MCF 10A (cell line): ENCODE results near the gene SMIM32. TPM values are rescaled to one million over a fixed set of nuclear protein-coding genes. Genes with fewer than 3 reads are reported as not detected.

ENCODE experiments used
- BruUV-seq: library from RNA; stranded (reverse); fragments of 400-500 nt; replicated peaks from 2 replicates; lab custom pipeline; 2021; lab: Mats Ljungman, UMichigan
- CTCF ChIA-PET: fragments of 300-600 bp; sonication (Branson Sonifier 250); formaldehyde crosslinking; extraction: SDS; loops from one replicate; lab custom pipeline; 2021; ENCODE audit warnings: antibody characterized with exemption, inconsistent platforms; lab: Yijun Ruan, JAX
- POLR2A ChIA-PET: fragments of 300-600, 350-650 bp; sonication (Branson Sonifier 250); formaldehyde crosslinking; extraction: SDS; loops from one replicate; lab custom pipeline; 2020; ENCODE audit warnings: antibody characterized with exemption, inconsistent platforms; lab: Yijun Ruan, JAX
- DNase-seq: peaks from one replicate; pipeline ENCODE4 v3.0.0-alpha.2; 2018; ENCODE audit not compliant: unreplicated experiment
- H3K27ac Mint-ChIP-seq: one replicate; pipeline ENCODE4 v1.8.0; 2022; ENCODE audit warnings: mild to moderate bottlenecking, low read depth, mixed read lengths; ENCODE audit not compliant: unreplicated experiment
- H3K27me3 Mint-ChIP-seq: one replicate; pipeline ENCODE4 v1.8.0; 2022; ENCODE audit warnings: mixed read lengths; ENCODE audit not compliant: insufficient read depth, unreplicated experiment
- H3K36me3 Mint-ChIP-seq: one replicate; pipeline ENCODE4 v1.8.0; 2022; ENCODE audit warnings: mild to moderate bottlenecking, moderate library complexity, mixed read lengths; ENCODE audit not compliant: insufficient read depth, unreplicated experiment
- H3K4me1 Mint-ChIP-seq: one replicate; pipeline ENCODE4 v1.8.0; 2022; ENCODE audit warnings: mixed read lengths; ENCODE audit not compliant: insufficient read depth, unreplicated experiment
- H3K4me3 Mint-ChIP-seq: one replicate; pipeline ENCODE4 v1.8.0; 2022; ENCODE audit warnings: mild to moderate bottlenecking, moderate library complexity, mixed read lengths; ENCODE audit not compliant: unreplicated experiment
- H3K9me3 Mint-ChIP-seq: one replicate; pipeline ENCODE4 v1.8.0; 2022; ENCODE audit warnings: mixed read lengths; ENCODE audit not compliant: unreplicated experiment
- intact Hi-C: fragments of 100-400 bp; cut with micrococcal nuclease; formaldehyde crosslinking; loops from 2 replicates; pipeline ENCODE4 v1.14.1; 2022
- total RNA-seq: library from RNA; stranded (reverse); gene quantifications from 2 replicates; pipeline ENCODE4 v1.2.3, GENCODE V29; 2022
- TF ChIP-seq, protein P1 (sequence below): fragments of 200-600 bp; IDR thresholded peaks from one replicate; pipeline ENCODE4 v1.8.0; 2022; ENCODE audit warnings: antibody characterized with exemption, mild to moderate bottlenecking; ENCODE audit not compliant: unreplicated experiment

Gene SMIM32
- total RNA-seq, 1 experiment from 2014 or later, result not detected

DNA sequence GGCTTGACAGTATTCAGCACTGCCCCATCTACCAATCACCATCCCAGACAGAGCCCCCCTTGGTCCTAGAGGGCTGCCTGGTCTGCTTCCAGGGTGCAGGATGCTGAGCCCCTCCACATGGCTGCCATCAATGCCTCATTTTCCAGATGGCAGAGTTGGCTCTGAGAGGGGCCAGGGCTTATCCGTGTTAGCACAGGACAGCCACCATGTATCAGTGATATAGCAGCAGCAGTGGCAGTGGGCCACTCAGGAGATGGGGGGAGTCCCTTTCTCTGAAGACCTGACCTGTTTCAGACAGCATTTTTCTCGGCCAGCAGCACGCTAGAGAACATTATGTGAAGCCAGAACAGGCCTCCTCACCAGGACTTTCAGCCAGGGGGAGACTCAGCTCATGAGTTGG lies 1.6 kb upstream of the SMIM32 start:
- ChIA-PET CTCF (interaction anchor here (0.6 to 2.7 kb wide), 10 partner anchors 10 to 729 kb away, joined by 3 to 13 read pairs (median 4); no protein-coding TSS in a partner anchor), POLR2A (interaction anchor here (1.5 to 1.7 kb wide), 2 partner anchors 10 to 15 kb away, joined by 3 to 5 read pairs; no protein-coding TSS in a partner anchor)
- intact Hi-C loops, result no loop called here
- H3K27ac Mint-ChIP-seq, result no peak overlapping the region
- TF ChIP-seq, protein P1, sequence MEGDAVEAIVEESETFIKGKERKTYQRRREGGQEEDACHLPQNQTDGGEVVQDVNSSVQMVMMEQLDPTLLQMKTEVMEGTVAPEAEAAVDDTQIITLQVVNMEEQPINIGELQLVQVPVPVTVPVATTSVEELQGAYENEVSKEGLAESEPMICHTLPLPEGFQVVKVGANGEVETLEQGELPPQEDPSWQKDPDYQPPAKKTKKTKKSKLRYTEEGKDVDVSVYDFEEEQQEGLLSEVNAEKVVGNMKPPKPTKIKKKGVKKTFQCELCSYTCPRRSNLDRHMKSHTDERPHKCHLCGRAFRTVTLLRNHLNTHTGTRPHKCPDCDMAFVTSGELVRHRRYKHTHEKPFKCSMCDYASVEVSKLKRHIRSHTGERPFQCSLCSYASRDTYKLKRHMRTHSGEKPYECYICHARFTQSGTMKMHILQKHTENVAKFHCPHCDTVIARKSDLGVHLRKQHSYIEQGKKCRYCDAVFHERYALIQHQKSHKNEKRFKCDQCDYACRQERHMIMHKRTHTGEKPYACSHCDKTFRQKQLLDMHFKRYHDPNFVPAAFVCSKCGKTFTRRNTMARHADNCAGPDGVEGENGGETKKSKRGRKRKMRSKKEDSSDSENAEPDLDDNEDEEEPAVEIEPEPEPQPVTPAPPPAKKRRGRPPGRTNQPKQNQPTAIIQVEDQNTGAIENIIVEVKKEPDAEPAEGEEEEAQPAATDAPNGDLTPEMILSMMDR, result no peak
- H3K9me3 Mint-ChIP-seq, result no peaks in the 10 kb centered on the region
- no peaks in the 10 kb centered on the region for H3K4me1 Mint-ChIP-seq
- DNase-seq, result no peak
- no TSS peak for BruUV-seq
- H3K36me3 Mint-ChIP-seq, result no peaks in the 10 kb centered on the region
- no peak overlapping the region for H3K4me3 Mint-ChIP-seq
- peaks cover 39% of the 10 kb centered on the region for H3K27me3 Mint-ChIP-seq

DNA sequence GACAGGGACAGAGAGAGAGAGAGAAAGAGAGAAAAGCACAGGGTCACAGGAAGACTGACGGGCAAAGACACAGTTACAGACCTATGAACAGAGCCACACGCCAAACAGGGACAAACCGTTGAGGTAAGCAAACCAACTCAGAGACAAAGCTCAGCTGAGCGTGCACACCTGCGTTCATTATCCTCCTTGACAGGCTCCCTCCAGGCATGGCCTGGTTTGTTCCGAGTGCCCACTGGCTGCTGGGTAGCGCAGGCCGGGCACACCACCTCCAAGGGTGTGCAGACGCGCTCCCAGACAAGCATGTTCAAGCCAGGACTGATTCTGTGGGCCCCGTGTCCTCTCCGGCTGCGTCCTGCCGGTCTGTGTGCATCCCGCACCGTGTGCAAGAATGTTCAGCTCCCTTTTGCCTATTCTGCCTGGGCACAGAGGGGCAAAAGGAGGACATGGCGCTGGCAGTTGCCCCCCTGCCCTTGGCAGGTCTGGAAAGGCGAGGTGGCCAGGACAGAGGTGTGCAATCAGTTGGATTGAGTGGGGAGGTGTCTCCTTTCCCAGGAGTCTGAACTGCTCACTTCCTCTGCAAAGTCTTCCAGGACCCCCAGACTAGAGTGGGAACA lies 467 bp upstream of the SMIM32 start:
- Mint-ChIP-seq H3K9me3 (no peaks in the 10 kb centered on the region), H3K4me1 (no peaks in the 10 kb centered on the region), H3K27ac (no peak overlapping the region), H3K4me3 (no peak overlapping the region), H3K27me3 (peaks cover 39% of the 10 kb centered on the region), H3K36me3 (peaks cover 8% of the 10 kb centered on the region)
- ChIA-PET POLR2A (no interaction called here), CTCF (interaction anchor here (0.5 to 2.6 kb wide), 4 partner anchors 9 to 18 kb away, joined by 3 to 9 read pairs (median 4); no protein-coding TSS in a partner anchor)
- TF ChIP-seq, protein P1, result no peak
- no TSS peak for BruUV-seq
- intact Hi-C loops, result no loop called here
- DNase-seq, result no peak

GRCh38 chr5:136192015-136192525 lies 892 bp downstream of the SMIM32 start:
- H3K4me1 Mint-ChIP-seq, result no peaks in the 10 kb centered on the region
- DNase-seq, result no peak
- TF ChIP-seq, protein P1, result no peak
- BruUV-seq, result no TSS peak
- H3K36me3 Mint-ChIP-seq, result peaks cover 11% of the 10 kb centered on the region
- H3K9me3 Mint-ChIP-seq, result no peaks in the 10 kb centered on the region
- H3K27me3 Mint-ChIP-seq, result peaks cover 39% of the 10 kb centered on the region
- CTCF ChIA-PET, result interaction anchor here (0.7 to 0.8 kb wide), 3 partner anchors 13 to 325 kb away, joined by 3 read pairs; no protein-coding TSS in a partner anchor
- POLR2A ChIA-PET, result interaction anchor here (0.5 to 1.2 kb wide), 3 partner anchors 10 to 582 kb away, joined by 3 read pairs; no protein-coding TSS in a partner anchor
- intact Hi-C loops, result no loop called here
- H3K4me3 Mint-ChIP-seq, result no peak overlapping the region
- no peak overlapping the region for H3K27ac Mint-ChIP-seq

DNA sequence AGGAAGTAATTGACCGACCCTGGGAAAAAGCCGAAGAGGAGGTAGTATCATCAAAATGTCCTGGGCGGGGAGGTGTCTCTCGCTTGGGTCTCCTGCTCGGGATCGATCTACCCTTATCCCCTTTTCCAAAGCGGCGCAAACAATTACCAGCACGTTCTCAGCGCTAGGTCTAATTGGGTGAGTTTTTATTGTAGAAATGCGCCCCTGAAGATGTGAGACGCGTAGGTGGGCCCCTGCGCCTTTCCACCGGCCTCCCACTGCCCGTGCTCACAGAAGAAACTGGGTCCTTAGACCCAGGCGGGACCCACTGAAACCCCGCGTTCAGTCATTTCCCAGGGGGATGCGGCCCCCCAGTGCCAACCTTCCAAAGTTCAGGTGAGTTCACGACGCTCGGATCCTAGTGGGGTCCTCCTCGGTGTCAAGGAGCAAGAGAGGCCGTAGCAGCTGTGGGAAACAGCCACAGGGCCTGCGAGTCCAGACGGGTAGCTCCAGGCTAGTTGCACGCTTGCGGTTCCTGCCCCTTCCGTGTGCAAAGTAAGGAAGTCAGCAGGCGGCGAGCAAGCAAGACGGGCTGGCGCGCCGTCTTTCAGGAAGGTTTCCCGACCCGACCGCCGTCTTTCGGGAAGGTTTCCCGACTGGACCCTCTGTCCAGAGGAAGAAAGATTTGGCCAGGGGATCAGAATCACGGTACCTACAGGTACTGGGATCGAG lies 1.5 kb downstream of the SMIM32 start:
- intact Hi-C loops, result no loop called here
- Mint-ChIP-seq H3K27me3 (peaks cover 39% of the 10 kb centered on the region), H3K9me3 (no peaks in the 10 kb centered on the region), H3K36me3 (peaks cover 17% of the 10 kb centered on the region), H3K4me1 (no peaks in the 10 kb centered on the region), H3K4me3 (no peak overlapping the region), H3K27ac (no peak overlapping the region)
- DNase-seq, result no peak
- ChIA-PET POLR2A (interaction anchor here (0.5 to 1.2 kb wide), 3 partner anchors 9 to 581 kb away, joined by 3 read pairs; no protein-coding TSS in a partner anchor), CTCF (interaction anchor here (0.6 to 2.1 kb wide), 6 partner anchors 14 to 325 kb away, joined by 3 to 9 read pairs (median 3); no protein-coding TSS in a partner anchor)
- TF ChIP-seq, protein P1, result no peak
- no TSS peak for BruUV-seq
